HEK293 (cell line): ENCODE measurements around the gene BBS9.

ENCODE experiments used
- CTCF ChIA-PET: fragments of 350-600 bp; formaldehyde crosslinking; extraction: SDS; loops from one replicate; lab custom pipeline; 2021; ENCODE audit warnings: antibody characterized with exemption; lab: Yijun Ruan, JAX
- POLR2A ChIA-PET: fragments of 300-600 bp; formaldehyde crosslinking; extraction: SDS; loops from one replicate; lab custom pipeline; 2020; ENCODE audit warnings: antibody characterized with exemption, inconsistent platforms; lab: Yijun Ruan, JAX
- H3K27ac ChIP-seq: fragments of 200-500 bp; sonication (Bioruptor generic); 2 replicates; pipeline ENCODE4 v1.5.1; 2014; ENCODE audit warnings: low read depth, low read length, control low read depth, inconsistent platforms; ENCODE audit errors: extremely low read depth
- H3K36me3 ChIP-seq, 2 experiments: fragments of 200-500 bp in 1 of 2; sonication (Bioruptor generic) in 1 of 2; 1 replicate in 1 of 2; 2 replicates in 1 of 2; pipeline ENCODE4 v1.5.1; 2014 to 2017; ENCODE audit warnings: inconsistent platforms in 2 of 2, low read length in 2 of 2; ENCODE audit not compliant: control insufficient read depth in 2 of 2, insufficient read depth in 1 of 2
- H3K4me1 ChIP-seq: fragments of 200-500 bp; sonication (Bioruptor generic); 2 replicates; pipeline ENCODE4 v1.5.1; 2014; ENCODE audit warnings: mild to moderate bottlenecking, low read length, inconsistent platforms; ENCODE audit not compliant: control insufficient read depth, insufficient read depth
- H3K4me3 ChIP-seq: 2 replicates; pipeline ENCODE4 v1.5.1; 2011; ENCODE audit warnings: low read depth, mild to moderate bottlenecking, control low read depth, low read length, moderate library complexity
- H3K9me3 ChIP-seq: fragments of 200-500 bp; sonication (Bioruptor generic); 2 replicates; pipeline ENCODE4 v1.5.1; 2014; ENCODE audit warnings: low read depth, low read length, inconsistent platforms; ENCODE audit not compliant: control insufficient read depth, insufficient read depth
- BCL11A ChIP-seq: fragments of 450-650 bp; formaldehyde crosslinking; IDR thresholded peaks from 2 replicates; pipeline ENCODE4 v1.5.1; 2016; ENCODE audit warnings: low read depth, missing biosample characterization, missing genetic modification characterization
- EGR2 ChIP-seq: fragments of 450-650 bp; formaldehyde crosslinking; IDR thresholded peaks from 2 replicates; pipeline ENCODE4 v1.5.1; 2016; ENCODE audit warnings: low read depth, missing biosample characterization, missing genetic modification characterization
- OSR2 ChIP-seq: fragments of 450-650 bp; formaldehyde crosslinking; IDR thresholded peaks from 2 replicates; pipeline ENCODE4 v1.5.1; 2016; ENCODE audit warnings: missing biosample characterization, missing genetic modification characterization
- PRDM6 ChIP-seq: fragments of 450-650 bp; formaldehyde crosslinking; IDR thresholded peaks from 2 replicates; pipeline ENCODE4 v1.5.1; 2017; ENCODE audit warnings: missing biosample characterization, missing genetic modification characterization
- SALL2 ChIP-seq: fragments of 450-650 bp; formaldehyde crosslinking; IDR thresholded peaks from 2 replicates; pipeline ENCODE4 v1.5.0; 2017; ENCODE audit warnings: missing biosample characterization, mild to moderate bottlenecking, missing genetic modification characterization, borderline replicate concordance
- TCF7L2 ChIP-seq: IDR thresholded peaks from 2 replicates; pipeline ENCODE4 v1.6.1; 2011; ENCODE audit warnings: low read depth, mild to moderate bottlenecking, inconsistent platforms, low read length, moderate library complexity, borderline replicate concordance
- WT1 ChIP-seq: fragments of 450-650 bp; formaldehyde crosslinking; IDR thresholded peaks from 2 replicates; pipeline ENCODE4 v1.5.1; 2016; ENCODE audit warnings: missing biosample characterization, missing genetic modification characterization
- ZBTB10 ChIP-seq: fragments of 450-650 bp; formaldehyde crosslinking; IDR thresholded peaks from 2 replicates; pipeline ENCODE4 v1.5.1; 2016; ENCODE audit warnings: missing biosample characterization, missing genetic modification characterization
- ZBTB20 ChIP-seq: fragments of 450-650 bp; formaldehyde crosslinking; IDR thresholded peaks from 2 replicates; pipeline ENCODE4 v1.5.1; 2016; ENCODE audit warnings: missing biosample characterization, missing genetic modification characterization
- ZBTB48 ChIP-seq: fragments of 450-650 bp; formaldehyde crosslinking; IDR thresholded peaks from 2 replicates; pipeline ENCODE4 v1.5.1; 2016; ENCODE audit warnings: missing biosample characterization, missing genetic modification characterization
- ZNF175 ChIP-seq: fragments of 450-650 bp; formaldehyde crosslinking; IDR thresholded peaks from 2 replicates; pipeline ENCODE4 v1.5.1; 2016; ENCODE audit warnings: missing biosample characterization, missing genetic modification characterization
- ZNF248 ChIP-seq: fragments of 450-650 bp; formaldehyde crosslinking; IDR thresholded peaks from 2 replicates; pipeline ENCODE4 v1.5.1; 2017; ENCODE audit warnings: missing biosample characterization, missing genetic modification characterization
- ZNF274 ChIP-seq, 2 experiments: fragments of 200-500 bp in 1 of 2; fragments of 450-650 bp in 1 of 2; sonication (Bioruptor generic) in 1 of 2; formaldehyde crosslinking in 1 of 2; IDR thresholded peaks; 2 replicates each; pipeline versions ENCODE4 v1.5.1 to v1.6.1; 2014 to 2016; ENCODE audit warnings: borderline replicate concordance in 1 of 2, inconsistent platforms in 1 of 2, low read length in 1 of 2, missing biosample characterization in 1 of 2, missing genetic modification characterization in 1 of 2
- ZNF335 ChIP-seq: fragments of 450-650 bp; formaldehyde crosslinking; conservative IDR thresholded peaks from 2 replicates; pipeline ENCODE4 v1.5.1; 2016; ENCODE audit warnings: missing biosample characterization, missing genetic modification characterization
- ZNF521 ChIP-seq: fragments of 450-650 bp; formaldehyde crosslinking; IDR thresholded peaks from 2 replicates; pipeline ENCODE4 v1.5.1; 2017; ENCODE audit warnings: missing biosample characterization, mild to moderate bottlenecking, missing genetic modification characterization
- ZNF670 ChIP-seq: fragments of 450-650 bp; formaldehyde crosslinking; IDR thresholded peaks from 2 replicates; pipeline ENCODE4 v1.5.1; 2016; ENCODE audit warnings: missing biosample characterization, missing genetic modification characterization, low read depth
- ZNF843 ChIP-seq: fragments of 450-650 bp; formaldehyde crosslinking; IDR thresholded peaks from 2 replicates; pipeline ENCODE4 v1.5.1; 2016; ENCODE audit warnings: missing biosample characterization, missing genetic modification characterization

BBS9 gene

GRCh38 chr7:33636359-33636758 lies 507.0 kb downstream of the BBS9 start (continued):
- TF ChIP-seq OSR2 (tag by site-specific recombination) = no peak
- TF ChIP-seq ZNF274 (IDR thresholded peaks at IDR 0.05; ENCODE audit: low read length) = no peak
- no peak for TF ChIP-seq ZNF274 (tag by site-specific recombination; IDR thresholded peaks at IDR 0.05; ENCODE audit: borderline replicate concordance)
- TF ChIP-seq ZBTB48 (tag by site-specific recombination) = no peak
- TF ChIP-seq ZNF335 (tag by site-specific recombination) = no peak
- no peak for TF ChIP-seq WT1 (tag by site-specific recombination)
- TF ChIP-seq, all 188 proteins: peak for 0

DNA sequence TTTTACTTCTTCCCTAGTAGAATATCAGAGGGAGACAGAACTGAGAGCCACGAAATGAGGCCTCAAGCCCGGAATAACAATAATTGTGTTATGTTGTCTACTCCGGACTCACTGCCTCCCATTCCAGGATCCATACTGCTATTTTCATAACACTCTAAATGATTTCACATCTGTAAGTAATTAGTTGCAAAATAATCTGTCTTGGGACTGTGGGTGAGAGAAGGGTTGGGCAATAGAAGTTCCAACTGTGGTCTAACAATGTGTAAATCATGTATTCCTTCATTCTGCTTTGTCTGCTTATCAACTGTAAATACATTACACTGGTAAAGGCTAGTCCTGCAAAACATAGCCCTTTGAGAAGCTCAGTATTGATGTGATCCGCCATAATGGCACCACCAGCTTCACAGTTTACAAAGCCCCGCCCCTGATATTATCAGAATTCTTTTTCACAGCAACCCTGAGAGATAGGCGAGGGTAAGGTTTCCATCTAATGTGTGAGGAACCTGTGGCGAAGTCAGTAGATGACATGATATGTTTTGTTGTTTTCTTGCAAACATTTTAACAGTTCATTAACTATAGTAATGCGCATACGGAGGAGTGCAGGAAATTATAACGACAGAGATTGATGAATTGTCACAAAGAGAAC lies 510.3 kb downstream of the BBS9 start:
- H3K36me3 ChIP-seq = no peaks in the 10 kb centered on the region
- no peaks in the 10 kb centered on the region for H3K9me3 ChIP-seq
- no peak overlapping the region for H3K27ac ChIP-seq
- TF ChIP-seq ZNF843 (tag by site-specific recombination) (no peak), ZBTB20 (tag by site-specific recombination) (no peak), TCF7L2 (peak; percentile 46; the same call in 1 of the 2 replicates)
- TF ChIP-seq, all 188 proteins: peak for 1
- peaks cover 6% of the 10 kb centered on the region for H3K4me1 ChIP-seq
- ChIA-PET CTCF (no interaction called here), POLR2A (no interaction called here)
- no peak overlapping the region for H3K4me3 ChIP-seq

DNA sequence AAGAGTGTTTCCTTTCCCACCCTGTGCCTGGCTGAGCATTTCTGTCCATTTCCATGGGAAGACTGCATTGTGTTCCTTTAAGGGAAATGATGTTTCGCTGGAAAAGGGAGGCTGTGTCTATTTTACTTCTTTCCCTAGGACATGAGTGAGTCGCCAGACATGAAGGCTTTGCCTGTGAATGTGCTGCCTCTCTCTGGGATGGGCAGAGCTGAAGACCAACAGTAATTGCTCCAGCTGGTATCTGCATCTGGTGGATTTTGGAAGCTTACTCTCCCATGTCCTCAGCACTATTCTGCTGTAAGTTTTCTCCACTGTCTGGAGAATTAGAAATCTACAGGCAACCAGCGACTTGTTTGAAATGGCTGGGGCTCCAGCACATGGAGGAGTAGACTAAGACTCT lies 511.4 kb downstream of the BBS9 start:
- Histone ChIP-seq H3K4me1 (peaks cover 6% of the 10 kb centered on the region), H3K4me3 (no peak overlapping the region), H3K27ac (no peak overlapping the region), H3K9me3 (no peaks in the 10 kb centered on the region), H3K36me3 (no peaks in the 10 kb centered on the region)
- POLR2A ChIA-PET = no interaction called here
- no peak for TF ChIP-seq ZNF521 (tag by site-specific recombination)
- TF ChIP-seq PRDM6 (tag by site-specific recombination) = no peak
- no peak for TF ChIP-seq ZNF670 (tag by site-specific recombination)
- no peak for TF ChIP-seq BCL11A (tag by site-specific recombination)
- TF ChIP-seq ZBTB10 (tag by site-specific recombination) = no peak
- TF ChIP-seq EGR2 (tag by site-specific recombination) = no peak
- no peak for TF ChIP-seq OSR2 (tag by site-specific recombination)
- no peak for TF ChIP-seq ZNF248 (tag by site-specific recombination)
- no peak for TF ChIP-seq SALL2 (tag by site-specific recombination)
- TF ChIP-seq ZNF175 (tag by site-specific recombination) = no peak
- CTCF ChIA-PET = interaction anchor here (0.7 kb wide), 1 partner anchor 1120 kb away, joined by 4 read pairs; no protein-coding TSS in a partner anchor
